Measurements from ENCODE around the gene SF3A2.

DNA sequence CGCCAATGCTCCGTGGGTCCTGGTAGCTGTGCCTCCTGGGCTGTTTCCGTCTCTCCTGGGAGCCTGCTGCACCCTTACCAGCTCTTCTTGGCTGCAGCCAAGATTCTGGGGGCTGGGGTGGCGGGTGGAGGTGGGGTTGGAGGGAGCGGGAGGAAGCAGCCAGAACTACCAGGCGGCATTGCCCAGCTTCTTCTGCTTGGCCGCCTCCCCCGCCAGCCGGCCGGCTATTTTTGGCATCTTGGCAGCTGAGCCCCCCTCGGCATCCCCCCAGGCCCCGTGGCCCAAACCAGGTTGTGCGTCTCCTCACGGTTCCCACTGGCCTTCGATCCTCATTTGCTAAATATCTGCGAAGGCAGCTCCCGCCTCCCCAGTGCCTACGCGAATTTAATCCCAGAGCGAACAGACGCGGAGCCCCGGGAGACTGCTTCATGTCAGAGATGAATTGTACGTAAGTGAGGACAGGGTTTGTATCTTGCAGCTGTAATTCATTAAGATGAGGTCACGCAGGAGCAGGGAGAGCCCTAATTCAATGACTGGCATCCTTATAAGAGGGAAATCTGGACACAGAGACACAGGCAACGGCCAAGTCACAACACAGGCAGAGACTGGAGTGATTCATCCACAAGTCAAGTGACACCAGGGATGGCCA lies 58.2 kb downstream of the SF3A2 start:
- TF ChIP-seq, protein P1, sequence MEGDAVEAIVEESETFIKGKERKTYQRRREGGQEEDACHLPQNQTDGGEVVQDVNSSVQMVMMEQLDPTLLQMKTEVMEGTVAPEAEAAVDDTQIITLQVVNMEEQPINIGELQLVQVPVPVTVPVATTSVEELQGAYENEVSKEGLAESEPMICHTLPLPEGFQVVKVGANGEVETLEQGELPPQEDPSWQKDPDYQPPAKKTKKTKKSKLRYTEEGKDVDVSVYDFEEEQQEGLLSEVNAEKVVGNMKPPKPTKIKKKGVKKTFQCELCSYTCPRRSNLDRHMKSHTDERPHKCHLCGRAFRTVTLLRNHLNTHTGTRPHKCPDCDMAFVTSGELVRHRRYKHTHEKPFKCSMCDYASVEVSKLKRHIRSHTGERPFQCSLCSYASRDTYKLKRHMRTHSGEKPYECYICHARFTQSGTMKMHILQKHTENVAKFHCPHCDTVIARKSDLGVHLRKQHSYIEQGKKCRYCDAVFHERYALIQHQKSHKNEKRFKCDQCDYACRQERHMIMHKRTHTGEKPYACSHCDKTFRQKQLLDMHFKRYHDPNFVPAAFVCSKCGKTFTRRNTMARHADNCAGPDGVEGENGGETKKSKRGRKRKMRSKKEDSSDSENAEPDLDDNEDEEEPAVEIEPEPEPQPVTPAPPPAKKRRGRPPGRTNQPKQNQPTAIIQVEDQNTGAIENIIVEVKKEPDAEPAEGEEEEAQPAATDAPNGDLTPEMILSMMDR (IDR thresholded peaks at IDR 0.05; ENCODE audit: borderline replicate concordance, extremely low read depth, low read length, poor library complexity, severe bottlenecking), result no peak
- TF ChIP-seq EZH2 (IDR thresholded peaks at IDR 0.05; ENCODE audit: borderline replicate concordance, low read depth, low read length, severe bottlenecking), result no peak

Measured in DND-41 (cell line).